A673 (cell line): ENCODE measurements around the gene FAM83D.
A peak's percentile ranks its signal among the peaks of the same experiment; 100 is the strongest.

Source experiments
- CTCF ChIP-seq: fragments of 300-800, 200-600 bp; sonication (generic); conservative IDR thresholded peaks from 2 replicates; pipeline ENCODE4 v1.5.1; 2017; ENCODE audit warnings: low read depth, mild to moderate bottlenecking, antibody characterized with exemption, low read length, moderate library complexity, mixed read lengths
- EZH2 ChIP-seq: fragments of 200-600 bp; sonication (generic); IDR thresholded peaks from 2 replicates; pipeline ENCODE4 v1.6.1; 2017; ENCODE audit warnings: borderline replicate concordance, low read depth, mild to moderate bottlenecking, mixed read lengths, antibody characterized with exemption, low read length; ENCODE audit not compliant: poor library complexity, severe bottlenecking

- TF ChIP-seq CTCF (peak; percentile 89), EZH2 (no peak)
Observed at GRCh38 chr20:38893565-38894090, 32.6 kb upstream of the FAM83D start.
